Osteoblast (primary cell): Measurements from ENCODE around the gene CACNA1C. TPM values are rescaled to one million over a fixed set of nuclear protein-coding genes. Genes with fewer than 3 reads are reported as not detected.

Experiments used
- DNase-seq: peaks from one replicate; pipeline ENCODE4 v3.0.0; 2011; ENCODE audit warnings: low spot score, mixed read lengths; ENCODE audit not compliant: insufficient read length; ENCODE audit errors: missing footprints
- H2AFZ ChIP-seq: 2 replicates; pipeline ENCODE4 v1.6.0; 2011; ENCODE audit warnings: mild to moderate bottlenecking, low read length
- H3K27ac ChIP-seq: 2 replicates; pipeline ENCODE4 v1.5.1; 2011; ENCODE audit warnings: mild to moderate bottlenecking, low read depth, low read length, moderate library complexity
- H3K27me3 ChIP-seq: 2 replicates; pipeline ENCODE4 v1.6.0; 2012; ENCODE audit warnings: mild to moderate bottlenecking, control low read depth, inconsistent platforms, low read length, moderate library complexity; ENCODE audit not compliant: insufficient read depth
- H3K36me3 ChIP-seq: 2 replicates; pipeline ENCODE4 v1.5.1; 2011; ENCODE audit warnings: mild to moderate bottlenecking, low read length, control low read depth, moderate library complexity; ENCODE audit not compliant: insufficient read depth
- H3K4me1 ChIP-seq: 2 replicates; pipeline ENCODE4 v1.5.1; 2011; ENCODE audit warnings: mild to moderate bottlenecking, low read length, control low read depth, moderate library complexity; ENCODE audit not compliant: insufficient read depth
- H3K4me2 ChIP-seq: 2 replicates; pipeline ENCODE4 v1.6.0; 2011; ENCODE audit warnings: mild to moderate bottlenecking, low read length; ENCODE audit not compliant: insufficient read depth
- H3K4me3 ChIP-seq: fragments of 200-600 bp; sonication (generic); 3 replicates; pipeline ENCODE4 v1.5.1; 2012; ENCODE audit warnings: mild to moderate bottlenecking, low read length, inconsistent platforms; ENCODE audit not compliant: insufficient read depth
- H3K79me2 ChIP-seq: 2 replicates; pipeline ENCODE4 v1.6.0; 2012; ENCODE audit warnings: mild to moderate bottlenecking, low read length, control low read depth, inconsistent platforms; ENCODE audit not compliant: insufficient read depth
- H3K9me3 ChIP-seq: 2 replicates; pipeline ENCODE4 v1.5.1; 2011; ENCODE audit warnings: low read depth, low read length, control low read depth
- H4K20me1 ChIP-seq: 2 replicates; pipeline ENCODE4 v1.6.0; 2012; ENCODE audit warnings: mild to moderate bottlenecking, low read length, control low read depth; ENCODE audit not compliant: insufficient read depth
- total RNA-seq: library from RNA; depleted of rRNA; stranded (reverse); fragments of >200 nt; gene quantifications from 2 replicates; pipeline ENCODE4 v1.2.3, GENCODE V29; 2012
- TF ChIP-seq, protein P1 (sequence below): IDR thresholded peaks from 2 replicates; pipeline ENCODE4 v1.5.1; 2011; ENCODE audit warnings: mild to moderate bottlenecking, low read depth, low read length, moderate library complexity; ENCODE audit errors: extremely low read depth

The CACNA1C gene
- total RNA-seq, 1 donor = 19.2 TPM

GRCh38 chr12:2557597-2557996 lies 504.8 kb downstream of the CACNA1C start:
- TF ChIP-seq, protein P1, sequence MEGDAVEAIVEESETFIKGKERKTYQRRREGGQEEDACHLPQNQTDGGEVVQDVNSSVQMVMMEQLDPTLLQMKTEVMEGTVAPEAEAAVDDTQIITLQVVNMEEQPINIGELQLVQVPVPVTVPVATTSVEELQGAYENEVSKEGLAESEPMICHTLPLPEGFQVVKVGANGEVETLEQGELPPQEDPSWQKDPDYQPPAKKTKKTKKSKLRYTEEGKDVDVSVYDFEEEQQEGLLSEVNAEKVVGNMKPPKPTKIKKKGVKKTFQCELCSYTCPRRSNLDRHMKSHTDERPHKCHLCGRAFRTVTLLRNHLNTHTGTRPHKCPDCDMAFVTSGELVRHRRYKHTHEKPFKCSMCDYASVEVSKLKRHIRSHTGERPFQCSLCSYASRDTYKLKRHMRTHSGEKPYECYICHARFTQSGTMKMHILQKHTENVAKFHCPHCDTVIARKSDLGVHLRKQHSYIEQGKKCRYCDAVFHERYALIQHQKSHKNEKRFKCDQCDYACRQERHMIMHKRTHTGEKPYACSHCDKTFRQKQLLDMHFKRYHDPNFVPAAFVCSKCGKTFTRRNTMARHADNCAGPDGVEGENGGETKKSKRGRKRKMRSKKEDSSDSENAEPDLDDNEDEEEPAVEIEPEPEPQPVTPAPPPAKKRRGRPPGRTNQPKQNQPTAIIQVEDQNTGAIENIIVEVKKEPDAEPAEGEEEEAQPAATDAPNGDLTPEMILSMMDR = no peak
- DNase-seq = no peak
- Histone ChIP-seq H4K20me1 (no peaks in the 10 kb centered on the region), H3K9me3 (no peaks in the 10 kb centered on the region), H3K27me3 (no peaks in the 10 kb centered on the region), H3K27ac (no peak overlapping the region), H3K36me3 (peaks cover 18% of the 10 kb centered on the region), H2AFZ (no peak overlapping the region), H3K79me2 (no peaks in the 10 kb centered on the region), H3K4me3 (no peak overlapping the region), H3K4me1 (no peaks in the 10 kb centered on the region), H3K4me2 (no peak overlapping the region)

GRCh38 chr12:2559931-2560330 lies 507.1 kb downstream of the CACNA1C start:
- no peak overlapping the region for H3K4me2 ChIP-seq
- no peak overlapping the region for H3K4me3 ChIP-seq
- H3K4me1 ChIP-seq = no peaks in the 10 kb centered on the region
- TF ChIP-seq, protein P1 = no peak
- no peak overlapping the region for H3K27ac ChIP-seq
- H2AFZ ChIP-seq = no peak overlapping the region
- H3K36me3 ChIP-seq = peaks cover 13% of the 10 kb centered on the region
- no peak for DNase-seq
- H3K9me3 ChIP-seq = no peaks in the 10 kb centered on the region
- no peaks in the 10 kb centered on the region for H3K27me3 ChIP-seq
- no peaks in the 10 kb centered on the region for H4K20me1 ChIP-seq
- no peaks in the 10 kb centered on the region for H3K79me2 ChIP-seq

DNA sequence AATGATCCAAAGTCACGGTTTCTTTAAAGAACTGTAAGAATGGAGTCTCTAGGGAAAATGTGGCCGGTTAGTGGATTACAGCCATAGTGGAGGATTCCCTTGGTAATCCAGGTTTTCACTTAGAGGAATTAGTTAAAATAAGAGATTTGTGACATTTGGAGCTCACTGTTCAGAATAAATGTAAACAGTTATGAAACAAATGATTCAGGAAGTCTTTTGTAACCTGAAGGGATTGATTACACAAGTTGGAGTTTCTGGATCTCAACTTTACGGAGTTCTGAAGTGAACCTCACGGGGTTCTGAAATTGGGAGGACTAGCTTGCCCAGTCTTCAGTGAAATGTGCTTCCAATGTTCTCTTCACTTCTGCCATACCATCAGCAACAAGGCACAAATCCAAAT lies 507.6 kb downstream of the CACNA1C start:
- Histone ChIP-seq H3K27me3 (no peaks in the 10 kb centered on the region), H3K36me3 (peaks cover 10% of the 10 kb centered on the region), H2AFZ (no peak overlapping the region), H3K4me2 (no peak overlapping the region), H4K20me1 (no peaks in the 10 kb centered on the region), H3K79me2 (no peaks in the 10 kb centered on the region), H3K27ac (no peak overlapping the region), H3K9me3 (no peaks in the 10 kb centered on the region), H3K4me1 (no peaks in the 10 kb centered on the region), H3K4me3 (no peak overlapping the region)
- DNase-seq = no peak
- TF ChIP-seq, protein P1 = no peak

- peaks cover 10% of the 10 kb centered on the region for H3K36me3 ChIP-seq
- H2AFZ ChIP-seq = no peak overlapping the region
- H3K4me1 ChIP-seq = no peaks in the 10 kb centered on the region
- no peak for DNase-seq
- no peak overlapping the region for H3K4me2 ChIP-seq
- H3K4me3 ChIP-seq = no peak overlapping the region
- no peaks in the 10 kb centered on the region for H4K20me1 ChIP-seq
- TF ChIP-seq, protein P1 = no peak
- no peaks in the 10 kb centered on the region for H3K79me2 ChIP-seq
- no peaks in the 10 kb centered on the region for H3K9me3 ChIP-seq
- no peak overlapping the region for H3K27ac ChIP-seq
- H3K27me3 ChIP-seq = no peaks in the 10 kb centered on the region
These were observed 508.6 kb downstream of the CACNA1C start for GRCh38 chr12:2561367-2561766.
